ENCODE data around the gene TMEM198.

TMEM198 gene

GRCh38 chr2:219526320-219527075, 17.3 kb upstream of the TMEM198 start:
- no peak for DNase-seq

GRCh38 chr2:219527076-219527394, 16.8 kb upstream of the TMEM198 start:
- DNase-seq = no peak

- no peak for DNase-seq
Observed at GRCh38 chr2:219527472-219527871, 16.4 kb upstream of the TMEM198 start.

GRCh38 chr2:219530048-219530963, 13.5 kb upstream of the TMEM198 start:
- DNase-seq = peak; percentile 85

- no peak for DNase-seq
Observed at GRCh38 chr2:219531639-219532377, 12.0 kb upstream of the TMEM198 start.

- DNase-seq = no peak
Observed at GRCh38 chr2:219532378-219532649, 11.5 kb upstream of the TMEM198 start.

GRCh38 chr2:219533930-219534661, 9.7 kb upstream of the TMEM198 start:
- DNase-seq = no peak

- DNase-seq = no peak
Observed at GRCh38 chr2:219536425-219536824, 7.4 kb upstream of the TMEM198 start.

- DNase-seq = no peak
Observed at GRCh38 chr2:219536967-219537366, 6.9 kb upstream of the TMEM198 start.

GRCh38 chr2:219537657-219538488, 6.0 kb upstream of the TMEM198 start:
- no peak for DNase-seq

GRCh38 chr2:219538504-219538951, 5.3 kb upstream of the TMEM198 start:
- no peak for DNase-seq

- no peak for DNase-seq
Observed at GRCh38 chr2:219538956-219539788, 4.7 kb upstream of the TMEM198 start.

GRCh38 chr2:219539926-219540678, 3.7 kb upstream of the TMEM198 start:
- DNase-seq = no peak

- DNase-seq = no peak
Observed at GRCh38 chr2:219540784-219541504, 2.9 kb upstream of the TMEM198 start.

- DNase-seq = peak; percentile 91
Observed at GRCh38 chr2:219541611-219542180, 2.1 kb upstream of the TMEM198 start.

GRCh38 chr2:219542931-219543595, 765 bp upstream of the TMEM198 start:
- no peak for DNase-seq

GRCh38 chr2:219544567-219544966, 739 bp downstream of the TMEM198 start:
- no peak for DNase-seq

- no peak for DNase-seq
Observed at GRCh38 chr2:219545295-219545942, 1.6 kb downstream of the TMEM198 start.
